ENCODE measurements around the gene PTPRG. TPM values are rescaled to one million over a fixed set of nuclear protein-coding genes. Genes with fewer than 3 reads are reported as not detected.

Gene PTPRG
- polyA plus RNA-seq, 3 donors: not detected

- no peak overlapping the region for H3K27ac ChIP-seq (ENCODE audit: low read depth in 1 of 2, low read length in 2 of 2)
- H3K4me3 ChIP-seq (replicated peaks in 1 of 3; ENCODE audit: low read depth in 2 of 3, low read length in 3 of 3): no peak overlapping the region
- H3K79me2 ChIP-seq (ENCODE audit: insufficient read depth, low read length): no peaks in the 10 kb centered on the region
- H3K4me2 ChIP-seq (replicated peaks; ENCODE audit: extremely low read depth, low read length, poor library complexity, severe bottlenecking): no peak overlapping the region
- no peak overlapping the region for H2AFZ ChIP-seq (ENCODE audit: insufficient read depth, low read depth, low read length, poor library complexity, severe bottlenecking)
- no peaks in the 10 kb centered on the region for H4K20me1 ChIP-seq (ENCODE audit: insufficient read depth, low read length)
- peaks cover 0 to 3% (median 0%) of the 10 kb centered on the region in 3 donors for H3K27me3 Mint-ChIP-seq (ENCODE audit: low read depth in 3 of 3)
- H3K9me3 Mint-ChIP-seq: peaks cover 0 to 7% (median 4%) of the 10 kb centered on the region in 7 donors
- no peaks in the 10 kb centered on the region for H3K36me3 ChIP-seq (replicated peaks in 1 of 2; ENCODE audit: control insufficient read depth in 1 of 2, insufficient read depth in 2 of 2, low read length in 2 of 2)
- DNase-seq: no peak
- no peaks in the 10 kb centered on the region for H3K36me3 Mint-ChIP-seq
- H3K4me1 ChIP-seq (ENCODE audit: control insufficient read depth in 1 of 2, insufficient read depth in 2 of 2, low read length in 2 of 2): no peaks in the 10 kb centered on the region
- WGBS (ENCODE audit: insufficient coverage): no CpG with 5 or more reads among the region's 3 CpGs
- TF ChIP-seq, protein P1, sequence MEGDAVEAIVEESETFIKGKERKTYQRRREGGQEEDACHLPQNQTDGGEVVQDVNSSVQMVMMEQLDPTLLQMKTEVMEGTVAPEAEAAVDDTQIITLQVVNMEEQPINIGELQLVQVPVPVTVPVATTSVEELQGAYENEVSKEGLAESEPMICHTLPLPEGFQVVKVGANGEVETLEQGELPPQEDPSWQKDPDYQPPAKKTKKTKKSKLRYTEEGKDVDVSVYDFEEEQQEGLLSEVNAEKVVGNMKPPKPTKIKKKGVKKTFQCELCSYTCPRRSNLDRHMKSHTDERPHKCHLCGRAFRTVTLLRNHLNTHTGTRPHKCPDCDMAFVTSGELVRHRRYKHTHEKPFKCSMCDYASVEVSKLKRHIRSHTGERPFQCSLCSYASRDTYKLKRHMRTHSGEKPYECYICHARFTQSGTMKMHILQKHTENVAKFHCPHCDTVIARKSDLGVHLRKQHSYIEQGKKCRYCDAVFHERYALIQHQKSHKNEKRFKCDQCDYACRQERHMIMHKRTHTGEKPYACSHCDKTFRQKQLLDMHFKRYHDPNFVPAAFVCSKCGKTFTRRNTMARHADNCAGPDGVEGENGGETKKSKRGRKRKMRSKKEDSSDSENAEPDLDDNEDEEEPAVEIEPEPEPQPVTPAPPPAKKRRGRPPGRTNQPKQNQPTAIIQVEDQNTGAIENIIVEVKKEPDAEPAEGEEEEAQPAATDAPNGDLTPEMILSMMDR (IDR thresholded peaks at IDR 0.05): no peak
- no peak overlapping the region for H3K4me3 Mint-ChIP-seq
- H3K9ac ChIP-seq (ENCODE audit: insufficient read depth, low read length, poor library complexity, severe bottlenecking): no peak overlapping the region
- H3K27ac Mint-ChIP-seq: no peak overlapping the region
- no peaks in the 10 kb centered on the region for H3K4me1 Mint-ChIP-seq
- no peaks in the 10 kb centered on the region for H3K9me3 ChIP-seq (replicated peaks in 1 of 2; ENCODE audit: control insufficient read depth in 1 of 2, insufficient read depth in 1 of 2, low read length in 2 of 2)
- H3K27me3 ChIP-seq (ENCODE audit: control insufficient read depth in 2 of 2, insufficient read depth in 2 of 2, low read length in 2 of 2): no peaks in the 10 kb centered on the region
- intact Hi-C loops (cut with micrococcal nuclease): no loop called here
Observed at GRCh38 chr3:61794341-61794740, 233.0 kb downstream of the PTPRG start.

DNA sequence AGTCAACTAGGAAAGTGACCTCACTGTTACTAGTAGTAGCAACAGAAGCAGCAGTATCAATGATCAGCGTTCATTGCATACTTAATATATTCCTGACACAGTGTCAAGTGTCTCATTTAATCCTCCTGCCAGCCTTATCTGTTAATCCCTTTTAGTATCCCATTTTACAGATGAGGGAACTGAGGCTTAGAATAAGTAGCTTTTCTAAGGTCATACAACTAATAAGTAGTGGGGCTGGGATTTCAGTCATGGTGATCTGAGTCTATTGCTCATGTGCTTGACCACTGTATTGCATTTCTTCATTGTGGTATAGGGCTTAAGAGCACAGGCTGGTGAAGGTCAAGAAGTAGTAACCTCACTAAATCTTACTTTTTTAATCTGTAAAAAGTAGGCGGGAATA, 233.6 kb downstream of the PTPRG start:
- no peak for DNase-seq
- Histone ChIP-seq H3K9ac (ENCODE audit: insufficient read depth, low read length, poor library complexity, severe bottlenecking) (no peak overlapping the region), H4K20me1 (ENCODE audit: insufficient read depth, low read length) (no peaks in the 10 kb centered on the region), H3K27me3 (ENCODE audit: control insufficient read depth in 2 of 2, insufficient read depth in 2 of 2, low read length in 2 of 2) (no peaks in the 10 kb centered on the region), H3K36me3 (replicated peaks in 1 of 2; ENCODE audit: control insufficient read depth in 1 of 2, insufficient read depth in 2 of 2, low read length in 2 of 2) (no peaks in the 10 kb centered on the region), H3K79me2 (ENCODE audit: insufficient read depth, low read length) (no peaks in the 10 kb centered on the region), H3K9me3 (replicated peaks in 1 of 2; ENCODE audit: control insufficient read depth in 1 of 2, insufficient read depth in 1 of 2, low read length in 2 of 2) (no peaks in the 10 kb centered on the region), H3K27ac (ENCODE audit: low read depth in 1 of 2, low read length in 2 of 2) (no peak overlapping the region), H3K4me3 (replicated peaks in 1 of 3; ENCODE audit: low read depth in 2 of 3, low read length in 3 of 3) (no peak overlapping the region), H2AFZ (ENCODE audit: insufficient read depth, low read depth, low read length, poor library complexity, severe bottlenecking) (no peak overlapping the region), H3K4me2 (replicated peaks; ENCODE audit: extremely low read depth, low read length, poor library complexity, severe bottlenecking) (no peak overlapping the region), H3K4me1 (ENCODE audit: control insufficient read depth in 1 of 2, insufficient read depth in 2 of 2, low read length in 2 of 2) (no peaks in the 10 kb centered on the region)
- TF ChIP-seq, protein P1 (IDR thresholded peaks at IDR 0.05): no peak
- WGBS (ENCODE audit: insufficient coverage): no CpG with 5 or more reads among the region's 2 CpGs
- Mint-ChIP-seq H3K9me3 (peaks cover 0 to 7% (median 4%) of the 10 kb centered on the region in 7 donors), H3K4me3 (no peak overlapping the region), H3K27ac (no peak overlapping the region), H3K36me3 (no peaks in the 10 kb centered on the region), H3K4me1 (no peaks in the 10 kb centered on the region), H3K27me3 (ENCODE audit: low read depth in 3 of 3) (peaks cover 0 to under 1% (median 0%) of the 10 kb centered on the region in 3 donors)
- intact Hi-C loops (cut with micrococcal nuclease): no loop called here
